ENCODE results near the gene STAT4.
"Not testable (repeated sequence)": the region's sequence is repeated elsewhere in the genome, so short reads cannot be mapped to it uniquely, and the experiment has no call there.

STAT4 gene

GRCh38 chr2:191010887-191011885 is 139.6 kb downstream of the STAT4 start:
- DNase-seq, result no peak

GRCh38 chr2:191009541-191010374 is 141.0 kb downstream of the STAT4 start:
- no peak for DNase-seq

- no peak for DNase-seq
These were observed 142.5 kb downstream of the STAT4 start for GRCh38 chr2:191008286-191008685.

GRCh38 chr2:191006997-191007783 is 143.6 kb downstream of the STAT4 start:
- DNase-seq, result no peak

- DNase-seq, result no peak
These were observed 144.5 kb downstream of the STAT4 start for GRCh38 chr2:191006297-191006696.

- DNase-seq, result no peak
These were observed 147.1 kb downstream of the STAT4 start for GRCh38 chr2:191003405-191004309.

- DNase-seq, result no peak
These were observed 149.2 kb downstream of the STAT4 start for GRCh38 chr2:191001624-191002023.

- DNase-seq, result no peak
These were observed 149.8 kb downstream of the STAT4 start for GRCh38 chr2:191001032-191001431.

- no peak for DNase-seq
These were observed 150.7 kb downstream of the STAT4 start for GRCh38 chr2:190999949-191000665.

GRCh38 chr2:190999058-190999457 is 151.7 kb downstream of the STAT4 start:
- no peak for DNase-seq

- no peak for DNase-seq
These were observed 153.2 kb downstream of the STAT4 start for GRCh38 chr2:190997526-190998113.

- DNase-seq, result no peak
These were observed 153.8 kb downstream of the STAT4 start for GRCh38 chr2:190996947-190997346.

- no peak for DNase-seq
These were observed 154.4 kb downstream of the STAT4 start for GRCh38 chr2:190996338-190996946.

- DNase-seq, result not testable (repeated sequence)
These were observed 155.5 kb downstream of the STAT4 start for GRCh38 chr2:190995315-190995714.

- no peak for DNase-seq
These were observed 156.6 kb downstream of the STAT4 start for GRCh38 chr2:190994148-190994547.

GRCh38 chr2:190993292-190993643 is 157.5 kb downstream of the STAT4 start:
- DNase-seq, result no peak

- DNase-seq, result no peak
These were observed 160.7 kb downstream of the STAT4 start for GRCh38 chr2:190990132-190990531.

GRCh38 chr2:190988910-190989309 is 161.9 kb downstream of the STAT4 start:
- no peak for DNase-seq

GRCh38 chr2:190987938-190988337 is 162.9 kb downstream of the STAT4 start:
- DNase-seq, result no peak

- no peak for DNase-seq
These were observed 163.7 kb downstream of the STAT4 start for GRCh38 chr2:190987116-190987515.

Measured in right forelimb (tissue), 1 donor.